ENCODE data around the gene EPHA3.

EPHA3 gene

DNA sequence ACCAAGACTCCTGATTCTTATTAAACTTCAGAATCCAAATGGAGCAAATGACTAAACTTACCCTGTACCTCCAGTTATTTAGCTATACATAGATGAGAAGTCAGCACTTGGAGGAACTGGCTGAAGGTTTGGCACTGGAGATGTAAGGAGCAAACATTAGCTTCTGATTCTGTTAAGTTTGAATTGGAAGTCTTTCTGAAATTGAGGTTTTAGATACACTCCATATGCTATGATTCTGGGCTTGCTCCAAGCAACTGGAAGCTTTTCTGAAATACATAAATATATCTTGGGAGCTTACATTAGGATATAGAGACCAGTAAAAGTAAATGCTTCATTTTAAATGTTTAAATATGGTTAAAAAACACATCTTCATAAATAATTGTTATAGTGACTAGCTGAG, 333.7 kb downstream of the EPHA3 start:
- DNase-seq (ENCODE audit: low read depth, low spot score): no peak

DNA sequence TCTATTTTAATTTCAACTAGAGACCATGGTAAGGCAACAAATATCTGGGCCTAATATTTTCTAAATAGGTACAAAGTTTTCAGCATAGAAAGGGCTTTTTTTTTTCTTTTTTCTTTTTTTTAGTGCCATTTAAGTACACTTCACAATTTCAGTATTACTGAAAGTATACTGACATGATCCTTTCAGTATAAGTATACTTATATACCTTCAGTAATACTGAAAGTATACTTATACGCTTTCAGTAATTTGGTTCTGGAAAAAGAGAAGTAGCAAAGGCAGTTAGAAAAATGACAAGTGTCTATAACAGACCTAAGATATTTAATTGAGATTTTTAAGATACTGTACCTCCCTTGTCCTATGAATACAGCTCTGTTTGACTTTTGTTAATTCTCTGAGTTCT, 339.2 kb downstream of the EPHA3 start:
- DNase-seq (ENCODE audit: low read depth, low spot score): no peak

DNA sequence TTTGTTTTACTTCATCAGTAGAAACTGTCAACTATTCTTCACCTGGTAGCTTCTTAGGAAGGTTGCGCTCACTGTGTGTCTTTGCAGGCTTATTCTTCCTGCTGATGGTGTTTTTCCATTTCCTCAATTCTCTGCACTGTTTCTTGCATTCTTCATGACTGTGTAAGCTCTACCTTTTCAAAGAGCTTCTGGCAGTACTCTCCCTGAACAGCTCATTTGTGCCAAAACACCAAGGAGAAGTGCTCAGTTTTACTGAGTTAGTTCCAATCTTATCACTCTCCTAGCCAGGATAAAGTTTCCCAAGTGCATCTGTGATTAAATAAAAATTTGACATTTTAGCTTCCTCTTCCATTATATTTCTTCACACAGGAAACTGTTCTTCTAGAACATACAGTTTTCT, 339.8 kb downstream of the EPHA3 start:
- DNase-seq (ENCODE audit: low read depth, low spot score): no peak

DNA sequence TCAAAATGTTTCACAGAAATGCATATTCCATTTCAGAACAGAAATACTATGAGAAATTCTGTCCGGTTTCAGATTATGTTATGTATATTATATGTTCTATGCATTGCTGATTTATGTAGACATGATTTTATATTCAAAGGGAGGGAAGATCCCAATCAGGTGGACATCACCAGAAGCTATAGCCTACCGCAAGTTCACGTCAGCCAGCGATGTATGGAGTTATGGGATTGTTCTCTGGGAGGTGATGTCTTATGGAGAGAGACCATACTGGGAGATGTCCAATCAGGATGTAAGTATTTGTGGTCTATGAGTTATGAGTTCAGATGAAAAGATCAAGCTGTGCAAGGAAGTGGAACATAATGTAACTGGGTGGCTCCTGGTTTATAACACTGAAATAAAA, 341.7 kb downstream of the EPHA3 start:
- DNase-seq (ENCODE audit: low read depth, low spot score): no peak

DNA sequence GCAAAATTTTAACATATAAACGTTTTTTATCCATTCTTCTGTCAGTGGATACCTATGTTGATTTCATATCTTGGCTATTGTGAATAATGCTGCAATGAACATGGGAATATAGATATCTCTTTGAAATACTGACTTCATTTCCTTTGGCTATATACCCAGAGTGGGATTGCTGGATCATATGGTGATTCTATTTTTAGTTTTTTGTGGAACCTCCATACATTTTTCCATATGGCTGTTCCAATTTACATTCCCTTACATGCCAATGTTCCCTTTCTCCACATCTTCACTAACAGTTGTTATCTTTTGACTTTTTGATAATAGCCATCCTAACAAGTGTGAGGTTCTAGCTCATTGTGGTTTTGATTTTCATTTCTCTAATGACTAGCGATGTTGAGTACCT, 344.6 kb downstream of the EPHA3 start:
- DNase-seq (ENCODE audit: low read depth, low spot score): no peak

DNA sequence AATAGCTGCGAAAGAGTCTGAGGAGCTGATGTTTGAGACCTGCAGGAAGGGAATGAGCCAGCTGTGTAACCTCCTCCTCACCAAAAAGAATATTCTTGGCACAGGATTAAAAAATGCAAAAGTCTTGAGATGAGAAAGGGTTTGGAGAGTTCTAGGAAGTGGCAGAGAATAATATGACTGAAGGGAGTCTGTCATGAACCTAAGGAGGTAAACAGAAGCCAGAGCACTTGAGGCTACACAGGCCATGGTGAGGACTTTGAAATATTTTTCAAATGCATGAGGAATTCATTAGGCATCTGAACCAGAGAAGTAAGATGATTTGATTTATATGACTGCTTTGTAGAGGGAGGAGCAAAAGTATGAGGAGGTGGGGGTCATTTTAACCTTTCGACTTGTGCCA, 347.8 kb downstream of the EPHA3 start:
- DNase-seq (ENCODE audit: low read depth, low spot score): no peak

DNA sequence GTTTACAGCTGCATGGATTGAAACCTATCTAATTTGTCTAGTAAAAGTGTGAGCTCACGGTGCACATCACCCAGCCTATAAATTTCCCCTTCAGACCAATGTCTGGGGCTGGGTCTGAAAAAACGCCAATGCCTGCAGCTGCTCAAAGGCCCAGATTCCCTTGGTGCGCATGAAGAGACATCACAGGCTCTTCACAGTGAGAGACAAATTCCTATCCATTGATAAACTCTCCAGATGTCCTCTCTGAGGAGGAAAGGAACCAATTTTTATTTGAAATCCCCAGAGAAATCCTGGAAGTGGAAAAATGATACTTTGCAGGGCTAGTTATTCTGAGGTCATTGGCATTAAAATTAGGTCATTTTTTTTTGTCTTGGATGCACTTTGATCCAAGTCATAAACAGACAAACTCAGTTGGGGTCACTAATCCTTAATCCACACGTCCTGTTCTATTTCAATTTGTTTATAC, 360.5 kb downstream of the EPHA3 start:
- DNase-seq (ENCODE audit: low read depth, low spot score): no peak

DNA sequence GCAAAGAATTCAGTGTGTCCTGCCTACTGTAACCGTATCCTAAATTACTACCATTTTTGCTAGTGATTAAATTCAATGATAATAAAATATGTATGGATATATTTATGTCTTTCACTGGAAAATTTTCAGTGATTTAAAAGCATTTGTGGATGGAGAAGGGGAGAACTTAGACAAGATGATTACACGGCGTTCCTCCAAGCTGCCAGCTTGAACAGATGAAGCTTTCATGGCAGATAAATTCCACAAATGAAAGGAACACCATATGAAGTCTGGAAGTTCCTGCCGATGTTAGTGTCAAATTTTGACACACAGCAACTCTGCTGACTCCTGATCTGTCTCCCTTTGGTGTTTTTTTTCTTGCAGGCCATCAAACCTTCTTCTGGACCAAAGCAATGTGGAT, 364.7 kb downstream of the EPHA3 start:
- no peak for DNase-seq (ENCODE audit: low read depth, low spot score)

DNA sequence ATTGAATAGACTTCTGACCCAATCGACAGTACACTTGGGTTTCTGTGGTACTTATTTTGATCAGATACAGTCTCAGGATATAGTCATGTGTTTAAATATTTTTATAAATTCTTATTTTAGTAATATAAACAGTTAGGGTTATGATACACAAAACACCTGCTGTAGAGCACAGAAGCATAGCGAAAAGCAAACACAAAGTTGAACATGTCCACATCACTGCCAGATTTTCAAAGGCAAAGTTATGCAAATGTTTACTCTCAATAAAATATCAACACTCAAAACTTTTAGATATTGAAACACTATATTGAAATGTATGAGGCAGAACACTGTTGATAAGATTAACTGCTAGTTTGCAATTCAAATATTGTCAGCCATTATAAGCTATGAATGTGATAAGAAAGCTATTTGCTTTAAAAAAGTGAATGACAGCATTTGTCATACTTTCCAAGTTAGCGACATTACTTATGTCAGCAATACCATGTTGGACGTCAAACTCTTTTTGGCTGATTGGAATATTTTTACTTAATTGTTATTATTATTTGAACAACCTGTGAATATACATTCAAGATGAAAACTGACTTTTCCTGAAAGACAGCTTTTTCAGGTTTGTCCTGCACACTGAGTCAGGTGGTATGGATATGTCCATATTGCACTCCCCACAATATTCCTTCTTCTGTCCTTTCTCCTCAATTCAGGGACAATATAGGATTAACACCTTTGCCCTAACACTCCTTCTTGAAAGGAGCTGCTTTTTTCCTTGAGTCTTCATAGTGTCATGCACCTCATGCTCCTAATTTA, 367.1 kb downstream of the EPHA3 start:
- no peak for DNase-seq (ENCODE audit: low read depth, low spot score)

DNA sequence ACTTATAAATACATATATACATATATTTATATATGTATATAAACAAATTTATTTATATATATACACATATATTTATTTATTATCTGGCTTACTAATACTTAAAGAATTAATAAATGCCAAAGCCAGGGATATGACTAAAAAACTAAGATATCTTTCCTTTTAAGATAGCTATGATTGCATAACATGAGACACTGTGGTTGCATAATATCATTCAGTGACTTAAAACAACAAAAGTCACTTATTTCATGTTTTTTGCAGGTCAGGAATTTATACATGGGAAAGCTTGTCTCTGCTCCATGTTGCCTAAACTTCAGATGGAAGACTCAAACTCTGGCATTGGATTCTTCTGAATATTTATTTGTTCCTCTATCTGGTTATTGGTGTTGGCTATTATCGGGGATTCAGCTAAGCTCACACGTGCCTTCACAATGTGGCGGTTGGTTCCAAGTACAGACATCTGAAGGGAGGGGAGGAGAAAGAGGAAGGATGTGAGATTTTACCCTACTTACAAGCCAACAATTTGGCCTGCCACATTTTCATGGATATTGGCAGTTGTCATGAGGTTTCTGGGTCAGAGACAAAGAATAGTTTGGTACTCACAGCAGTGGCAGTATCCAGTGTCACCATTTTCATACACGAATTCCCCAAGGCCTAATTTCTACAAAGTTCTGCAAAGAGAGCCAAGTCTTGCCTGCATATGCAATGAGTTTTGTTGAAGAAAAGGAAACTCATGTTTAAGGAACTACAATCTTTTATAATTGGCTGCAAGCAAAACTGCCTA, 381.6 kb downstream of the EPHA3 start:
- DNase-seq (ENCODE audit: low read depth, low spot score): no peak

DNA sequence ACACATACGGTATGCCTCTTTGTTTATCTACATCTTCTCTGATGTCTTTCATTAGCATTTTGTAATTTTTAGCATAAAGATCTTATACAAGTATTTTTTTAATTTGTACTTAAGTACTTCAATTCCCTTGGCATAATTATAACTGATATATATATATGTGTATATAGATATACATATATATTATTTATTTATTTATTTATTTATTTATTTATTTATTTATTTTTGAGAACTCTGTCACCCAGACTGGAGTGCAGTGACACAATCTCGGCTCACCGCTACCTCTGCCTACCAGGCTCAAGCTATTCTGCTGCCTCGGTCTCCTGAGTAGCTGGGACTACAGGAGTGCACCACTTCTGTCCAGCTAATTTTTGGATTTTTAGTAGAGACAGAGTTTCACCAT, 382.7 kb downstream of the EPHA3 start:
- no peak for DNase-seq (ENCODE audit: low read depth, low spot score)

DNA sequence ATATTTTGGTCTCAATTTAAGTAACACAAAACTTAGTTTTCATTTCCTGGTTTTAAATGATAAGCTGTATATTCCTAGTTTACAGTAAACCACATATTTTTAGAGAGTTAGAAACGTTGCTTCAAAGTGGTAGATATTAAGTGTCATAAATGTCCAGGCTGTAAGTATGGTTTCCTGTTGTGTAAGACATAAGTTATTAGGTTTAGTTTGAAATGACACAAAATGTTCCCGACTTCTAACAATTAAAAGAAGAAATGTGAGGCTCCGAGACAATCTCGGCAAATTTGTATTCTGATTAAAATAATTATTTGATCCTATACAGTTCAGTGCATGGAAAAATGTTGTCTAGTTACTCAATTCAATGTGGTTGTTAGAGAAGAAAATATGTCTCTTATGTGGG, 387.3 kb downstream of the EPHA3 start:
- no peak for DNase-seq (ENCODE audit: low read depth, low spot score)

DNA sequence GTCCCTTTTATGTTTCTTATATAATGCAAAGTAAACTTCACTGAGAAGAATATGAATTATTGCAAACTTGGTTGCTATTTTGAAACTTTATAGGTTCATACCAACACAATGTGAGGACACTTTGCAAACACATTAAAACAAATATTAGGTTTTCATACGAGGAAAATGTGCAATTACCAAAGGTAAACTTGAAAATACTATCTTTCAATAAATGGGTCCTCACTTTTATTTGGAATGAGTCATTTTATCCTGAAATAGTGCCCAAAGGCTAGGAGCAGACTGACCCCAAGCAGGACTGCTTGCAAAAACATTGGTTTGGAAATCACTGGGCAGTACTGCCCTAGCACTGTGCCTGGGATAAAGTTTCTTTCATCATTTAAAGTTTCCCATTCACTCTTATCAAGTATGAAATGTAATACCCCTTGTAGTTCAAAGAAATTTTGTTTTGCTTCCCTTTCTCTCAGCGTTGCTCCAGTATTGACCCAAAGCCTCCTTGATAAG, 396.5 kb downstream of the EPHA3 start:
- DNase-seq (ENCODE audit: low read depth, low spot score): no peak

DNA sequence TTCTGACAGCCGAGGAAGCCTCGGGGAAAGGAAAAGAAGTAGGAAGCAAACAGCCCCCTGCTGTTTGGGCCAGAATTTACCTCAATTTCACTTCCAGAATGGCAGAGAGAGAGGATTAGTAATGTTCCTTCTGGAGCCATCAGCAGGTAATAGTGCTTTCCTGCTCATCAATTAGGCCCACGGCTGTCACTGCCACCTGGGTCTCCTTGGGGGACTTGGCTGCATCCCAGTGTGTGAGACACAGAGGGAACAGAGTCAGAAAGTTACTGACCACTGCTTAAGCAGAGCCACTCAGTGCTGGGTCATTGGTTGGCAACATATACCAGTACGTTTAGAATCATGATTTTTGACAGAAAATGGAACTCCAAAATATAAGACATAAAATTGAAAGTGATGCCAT, 397.0 kb downstream of the EPHA3 start:
- DNase-seq (ENCODE audit: low read depth, low spot score): no peak

DNA sequence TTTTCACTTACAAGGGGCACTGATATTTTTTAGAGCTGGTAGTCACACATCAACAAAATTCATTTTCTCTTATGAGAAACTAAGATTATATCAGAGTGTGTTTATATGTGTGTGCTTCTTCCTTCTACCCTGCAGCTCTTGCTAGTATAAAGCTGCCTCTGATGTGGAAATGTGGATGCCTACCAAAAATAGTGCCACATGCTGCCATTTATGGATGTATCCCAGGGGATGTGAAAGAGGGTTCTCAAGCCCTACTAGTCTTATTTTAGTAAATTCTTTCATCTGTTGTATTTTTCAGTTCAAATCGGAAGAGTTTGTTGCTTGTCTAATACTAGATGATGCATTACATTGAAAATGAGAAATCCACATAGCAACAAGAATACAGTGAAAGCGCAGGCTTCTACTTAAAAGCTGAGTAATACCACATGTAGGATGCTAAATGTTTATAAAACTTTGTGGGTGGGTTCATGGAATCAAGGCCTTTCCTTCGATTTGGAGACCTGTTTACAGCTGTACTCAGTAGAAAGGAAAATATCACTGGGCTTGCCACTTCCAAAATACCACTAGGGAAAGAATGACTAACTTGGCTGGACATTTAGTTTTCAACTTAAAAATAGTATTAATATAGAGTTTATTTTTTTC, 399.2 kb downstream of the EPHA3 start:
- DNase-seq (ENCODE audit: low read depth, low spot score): no peak

DNA sequence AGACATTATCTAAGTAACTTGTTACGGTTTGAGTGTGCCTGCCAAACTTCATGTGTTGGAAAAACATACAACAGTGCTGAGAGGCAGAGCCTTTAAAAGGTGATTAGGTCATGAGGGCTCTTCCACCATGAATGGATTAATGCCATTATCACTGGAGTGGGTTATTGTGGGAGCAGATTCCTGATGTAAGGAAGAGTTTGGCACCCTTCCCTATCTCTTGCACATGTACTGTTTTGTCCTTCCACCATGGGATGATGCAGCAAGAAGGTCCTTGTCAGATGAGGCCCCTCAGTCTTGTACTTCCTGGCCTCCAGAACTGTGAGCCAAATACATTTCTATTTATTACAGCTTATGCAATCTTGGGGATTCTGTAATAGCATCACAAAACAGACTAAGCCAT, 413.9 kb downstream of the EPHA3 start:
- DNase-seq (ENCODE audit: low read depth, low spot score): no peak

DNA sequence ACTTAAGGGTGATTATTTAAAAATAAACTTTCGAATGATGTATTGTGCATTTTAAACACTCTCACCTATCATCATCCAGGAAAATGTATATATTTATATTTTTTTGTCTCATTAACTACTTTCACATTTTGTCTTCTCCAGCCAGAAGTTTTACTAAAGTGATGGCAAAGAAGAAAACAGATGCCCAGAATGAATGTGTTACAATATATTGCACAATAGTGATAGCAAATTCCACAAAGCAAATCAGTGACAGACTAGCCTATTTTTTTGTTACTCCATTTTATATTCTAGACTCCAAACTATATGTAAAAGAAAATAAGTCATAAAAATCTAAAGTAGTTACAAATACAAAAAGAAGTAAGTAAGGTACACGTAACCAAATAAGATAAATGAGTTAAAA, 414.7 kb downstream of the EPHA3 start:
- DNase-seq (ENCODE audit: low read depth, low spot score): no peak

DNA sequence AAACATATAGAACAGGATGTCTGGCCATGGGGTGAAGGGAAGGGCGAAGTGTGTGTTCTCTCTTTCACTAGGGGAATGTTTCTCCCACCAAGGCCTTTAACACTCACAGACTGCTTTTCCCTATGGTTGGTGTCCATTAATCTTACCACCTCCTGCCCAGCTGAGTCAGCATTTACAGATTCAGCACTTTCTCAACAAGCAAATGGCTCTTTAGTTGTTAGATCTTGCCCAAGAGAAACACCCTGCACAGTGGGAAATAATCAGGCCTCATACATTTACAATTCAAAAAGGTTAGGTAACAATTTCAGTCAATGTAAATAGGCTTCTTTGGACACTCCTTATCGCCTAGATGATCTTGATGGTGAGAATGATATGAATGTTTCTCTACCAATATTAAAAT, 418.2 kb downstream of the EPHA3 start:
- DNase-seq (ENCODE audit: low read depth, low spot score): no peak

DNA sequence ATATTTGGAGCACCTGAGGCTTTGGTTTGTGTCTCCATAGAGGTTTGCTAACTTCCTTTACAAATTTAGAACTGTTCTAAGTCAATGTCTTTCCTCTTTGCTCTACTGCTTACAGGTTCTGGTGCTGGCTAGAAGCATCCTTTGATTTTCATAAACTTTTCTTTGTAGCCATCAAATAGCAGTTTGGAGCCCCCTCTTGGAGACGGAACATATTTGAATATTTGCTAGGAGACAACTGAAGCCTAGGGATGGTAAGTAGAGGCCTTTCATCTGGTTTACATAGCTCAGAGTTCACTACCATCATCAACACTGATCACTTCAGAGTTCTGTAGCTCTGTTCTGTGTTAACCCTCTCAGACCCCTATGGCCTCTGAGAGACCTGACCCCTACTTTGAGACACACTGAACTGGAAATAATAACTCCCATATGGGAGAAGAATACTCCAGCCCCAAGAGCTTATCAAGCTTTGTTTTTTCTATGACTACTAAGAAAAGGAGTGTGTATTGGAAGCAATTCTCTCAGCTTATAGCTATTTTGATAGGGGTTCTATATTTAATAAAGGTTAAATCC, 420.4 kb downstream of the EPHA3 start:
- no peak for DNase-seq (ENCODE audit: low read depth, low spot score)

All from iPS DF 19.7 (cell line).